Fibroblast of lung (primary cell): ENCODE results near the gene PGD. TPM values are rescaled to one million over a fixed set of nuclear protein-coding genes. Genes with fewer than 3 reads are reported as not detected.

Experiments used
- DNase-seq, 2 donors: peaks; one replicate each; pipeline versions ENCODE4 v3.0.0 to v3.0.0-alpha.2; 2010; ENCODE audit warnings: low read depth in 2 of 2
- H2AFZ ChIP-seq: 2 replicates; pipeline ENCODE4 v1.5.1; 2012; ENCODE audit warnings: low read length, control low read depth, inconsistent platforms
- H3K27ac ChIP-seq: 2 replicates; pipeline ENCODE4 v1.5.1; 2011; ENCODE audit warnings: low read length, control low read depth; ENCODE audit not compliant: insufficient read depth
- H3K27me3 ChIP-seq: 2 replicates; pipeline ENCODE4 v1.5.1; 2011; ENCODE audit warnings: mild to moderate bottlenecking, low read length; ENCODE audit not compliant: control insufficient read depth, insufficient read depth
- H3K36me3 ChIP-seq: 2 replicates; pipeline ENCODE4 v1.5.1; 2011; ENCODE audit warnings: low read length; ENCODE audit not compliant: control insufficient read depth, insufficient read depth
- H3K4me1 ChIP-seq: 2 replicates; pipeline ENCODE4 v1.5.1; 2011; ENCODE audit warnings: low read length; ENCODE audit not compliant: control insufficient read depth, insufficient read depth; ENCODE audit errors: extremely low read depth
- H3K4me2 ChIP-seq: 2 replicates; pipeline ENCODE4 v1.5.1; 2011; ENCODE audit warnings: low read length, control low read depth; ENCODE audit not compliant: insufficient read depth; ENCODE audit errors: extremely low read depth
- H3K4me3 ChIP-seq, 4 experiments: fragments of 200-600 bp in 1 of 4; sonication (generic) in 1 of 4; replicated peaks in 1 of 4; 2 replicates each; pipeline ENCODE4 v1.5.1; 2011 to 2016; ENCODE audit warnings: low read length in 4 of 4, low read depth in 3 of 4, mild to moderate bottlenecking in 3 of 4, control low read depth in 2 of 4, inconsistent platforms in 1 of 4, mixed read lengths in 1 of 4; ENCODE audit not compliant: insufficient read depth in 1 of 4; ENCODE audit errors: control extremely low read depth in 1 of 4
- H3K79me2 ChIP-seq: 2 replicates; pipeline ENCODE4 v1.5.1; 2012; ENCODE audit warnings: mild to moderate bottlenecking, low read length, inconsistent platforms; ENCODE audit not compliant: control insufficient read depth, insufficient read depth
- H3K9ac ChIP-seq: 2 replicates; pipeline ENCODE4 v1.5.1; 2011; ENCODE audit warnings: mild to moderate bottlenecking, low read length, control low read depth; ENCODE audit not compliant: insufficient read depth
- H3K9me3 ChIP-seq: 2 replicates; pipeline ENCODE4 v1.5.1; 2012; ENCODE audit warnings: low read depth, low read length; ENCODE audit not compliant: control insufficient read depth, insufficient read depth
- H4K20me1 ChIP-seq: 2 replicates; pipeline ENCODE4 v1.5.1; 2011; ENCODE audit warnings: low read length; ENCODE audit not compliant: control insufficient read depth, insufficient read depth; ENCODE audit errors: extremely low read depth
- CTCF ChIP-seq, 2 donors: IDR thresholded peaks in 1 of 2; conservative IDR thresholded peaks in 1 of 2; 1 replicate in 1 of 2; 2 replicates in 1 of 2; pipeline ENCODE4 v1.5.1; 2011 to 2012; ENCODE audit warnings: low read length in 2 of 2, control low read depth in 1 of 2, inconsistent platforms in 1 of 2, low read depth in 1 of 2, mild to moderate bottlenecking in 1 of 2
- EZH2 ChIP-seq: IDR thresholded peaks from 2 replicates; pipeline ENCODE4 v1.5.1; 2012; ENCODE audit warnings: low read length, control low read depth, mild to moderate bottlenecking; ENCODE audit errors: missing control alignments
- polyA plus RNA-seq, 2 donors: library from polyadenylated mRNA; depleted of rRNA in 1 of 2; stranded (reverse) in 1 of 2; unstranded in 1 of 2; fragments of >200 nt; gene quantifications; 2 replicates each; pipeline ENCODE4 v1.2.1, GENCODE V29; 2011 to 2012; ENCODE audit warnings: missing spikeins in 1 of 2
- total RNA-seq: library from RNA; depleted of rRNA; stranded (reverse); fragments of >200 nt; gene quantifications from 2 replicates; pipeline ENCODE4 v1.2.1, GENCODE V29; 2014

PGD gene
- total and polyA plus RNA-seq, 2 donors (not counting 1 experiment from before 2014, with no cell fraction given), result 121 to 135 TPM

GRCh38 chr1:10450836-10451235, 52.0 kb downstream of the PGD start:
- Histone ChIP-seq H3K27me3 (no peaks in the 10 kb centered on the region), H3K4me1 (peaks cover 2% of the 10 kb centered on the region), H3K27ac (peak overlapping the region; percentile 39), H2AFZ (no peak overlapping the region), H3K4me3 (no peak overlapping the region), H3K9ac (no peak overlapping the region), H3K4me2 (peak overlapping the region; percentile 68), H3K9me3 (no peaks in the 10 kb centered on the region), H3K36me3 (no peaks in the 10 kb centered on the region), H3K79me2 (no peaks in the 10 kb centered on the region), H4K20me1 (no peaks in the 10 kb centered on the region)
- TF ChIP-seq EZH2, result no peak
- TF ChIP-seq CTCF (conservative IDR thresholded peaks at IDR 0.05 in 1 of 2, IDR thresholded peaks at IDR 0.05 in 1 of 2; ENCODE audit: low read depth in 1 of 2, low read length in 2 of 2), result no peak
- DNase-seq, result no peak

- H4K20me1 ChIP-seq, result no peaks in the 10 kb centered on the region
- H3K27ac ChIP-seq, result peak overlapping the region; percentile 39
Observed at GRCh38 chr1:10451287-10451686, 52.4 kb downstream of the PGD start.

GRCh38 chr1:10456048-10456447, 57.2 kb downstream of the PGD start:
- no peak overlapping the region for H3K27ac ChIP-seq
- H3K4me3 ChIP-seq, result no peak overlapping the region
- H3K79me2 ChIP-seq, result no peaks in the 10 kb centered on the region
- H3K4me1 ChIP-seq, result peaks cover 4% of the 10 kb centered on the region
- H3K9me3 ChIP-seq, result no peaks in the 10 kb centered on the region
- H3K4me2 ChIP-seq, result no peak overlapping the region
- H3K27me3 ChIP-seq, result no peaks in the 10 kb centered on the region
- TF ChIP-seq CTCF (conservative IDR thresholded peaks at IDR 0.05 in 1 of 2, IDR thresholded peaks at IDR 0.05 in 1 of 2; ENCODE audit: low read depth in 1 of 2, low read length in 2 of 2), result no peak
- TF ChIP-seq EZH2, result no peak
- H4K20me1 ChIP-seq, result no peaks in the 10 kb centered on the region
- DNase-seq, result no peak
- H2AFZ ChIP-seq, result no peak overlapping the region
- H3K36me3 ChIP-seq, result peaks cover 3% of the 10 kb centered on the region
- H3K9ac ChIP-seq, result no peak overlapping the region

More at GRCh38 chr1:10451287-10451686, 52.4 kb downstream of the PGD start:
- peak overlapping the region in 1 of 4 experiments; percentile 38 for H3K4me3 ChIP-seq
- DNase-seq, result peak; percentile 27 to 33
- no peak overlapping the region for H3K9ac ChIP-seq
- no peaks in the 10 kb centered on the region for H3K9me3 ChIP-seq
- H2AFZ ChIP-seq, result peak overlapping the region; percentile 29
- H3K36me3 ChIP-seq, result no peaks in the 10 kb centered on the region
- H3K4me1 ChIP-seq, result peaks cover 2% of the 10 kb centered on the region
- peak overlapping the region; percentile 68 for H3K4me2 ChIP-seq
- H3K79me2 ChIP-seq, result no peaks in the 10 kb centered on the region
- TF ChIP-seq CTCF (conservative IDR thresholded peaks at IDR 0.05 in 1 of 2, IDR thresholded peaks at IDR 0.05 in 1 of 2; ENCODE audit: low read depth in 1 of 2, low read length in 2 of 2), result no peak
- no peak for TF ChIP-seq EZH2
- no peaks in the 10 kb centered on the region for H3K27me3 ChIP-seq
